Activated gamma-delta T cell (primary cell): Measurements from ENCODE around the gene CELF4.

ENCODE experiments used
- DNase-seq: peaks from one replicate; lab custom pipeline; 2025; lab: John Stamatoyannopoulos, UW

The CELF4 gene

GRCh38 chr18:37524139-37524497 is 41.5 kb downstream of the CELF4 start:
- DNase-seq = no peak

GRCh38 chr18:37521510-37522465 is 43.8 kb downstream of the CELF4 start:
- no peak for DNase-seq

DNA sequence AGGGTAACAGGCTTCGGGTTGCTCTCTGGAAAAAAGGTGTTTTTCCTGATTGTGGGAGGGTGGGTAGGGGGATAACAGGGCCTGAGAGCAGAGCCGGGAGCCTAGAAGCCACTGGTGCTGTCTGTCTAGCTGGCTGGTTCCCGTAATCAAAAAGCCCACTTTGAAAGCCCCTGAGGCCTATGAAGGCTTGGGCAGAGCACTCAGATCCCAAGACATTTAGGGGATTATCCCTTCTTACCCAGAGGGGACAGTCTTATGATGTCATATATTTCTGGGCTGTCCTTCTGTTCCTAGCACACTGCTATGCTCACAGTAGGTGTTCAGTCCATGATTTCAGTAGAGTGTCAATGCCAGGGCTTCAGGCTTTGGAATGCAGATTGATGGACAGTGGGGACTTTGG is 45.1 kb downstream of the CELF4 start:
- no peak for DNase-seq

- no peak for DNase-seq
Measured at GRCh38 chr18:37519510-37520135, 46.0 kb downstream of the CELF4 start.

- no peak for DNase-seq
Measured at GRCh38 chr18:37516361-37516853, 49.2 kb downstream of the CELF4 start.

- DNase-seq = no peak
Measured at GRCh38 chr18:37514953-37515352, 50.6 kb downstream of the CELF4 start.

DNA sequence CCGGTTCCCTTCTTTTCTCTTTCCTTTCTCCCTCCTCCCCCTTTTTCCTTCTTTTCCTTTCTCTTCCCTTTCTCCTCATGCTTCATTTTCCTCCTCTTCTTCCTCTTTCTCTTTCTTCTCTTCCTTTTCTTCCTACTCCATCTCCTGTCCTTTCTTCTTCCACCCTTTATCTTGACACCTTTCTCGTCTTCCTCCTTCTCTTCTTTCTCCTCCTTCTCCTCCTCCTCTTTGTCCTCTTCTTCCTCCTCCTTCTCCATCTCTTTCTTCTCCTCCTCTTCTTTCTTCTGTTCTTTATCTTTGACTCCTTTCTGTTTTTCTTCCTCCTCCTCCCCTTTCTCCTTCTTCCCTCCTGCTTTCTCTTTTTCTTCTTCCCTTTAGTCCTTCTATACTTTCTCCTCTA is 53.2 kb downstream of the CELF4 start:
- DNase-seq = no peak

GRCh38 chr18:37511721-37512298 is 53.8 kb downstream of the CELF4 start:
- DNase-seq = no peak

DNA sequence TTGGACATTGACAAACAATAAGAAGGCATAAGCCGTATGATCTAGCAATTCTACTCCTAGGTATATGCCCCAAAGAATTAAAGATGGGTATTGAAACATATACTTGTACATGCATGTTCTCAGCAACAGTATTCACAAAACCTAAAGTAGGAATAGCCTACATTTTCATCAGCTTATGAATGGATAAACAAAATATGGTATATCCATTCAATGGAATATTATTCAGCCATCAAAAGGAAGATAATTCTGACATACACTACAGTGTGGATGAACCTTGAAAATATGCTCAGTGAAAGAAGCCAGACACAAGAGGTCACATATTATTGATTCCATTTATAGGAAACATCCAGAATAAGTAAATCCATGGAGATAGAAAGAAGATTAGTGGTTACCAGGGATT is 56.0 kb downstream of the CELF4 start:
- DNase-seq = no peak

DNA sequence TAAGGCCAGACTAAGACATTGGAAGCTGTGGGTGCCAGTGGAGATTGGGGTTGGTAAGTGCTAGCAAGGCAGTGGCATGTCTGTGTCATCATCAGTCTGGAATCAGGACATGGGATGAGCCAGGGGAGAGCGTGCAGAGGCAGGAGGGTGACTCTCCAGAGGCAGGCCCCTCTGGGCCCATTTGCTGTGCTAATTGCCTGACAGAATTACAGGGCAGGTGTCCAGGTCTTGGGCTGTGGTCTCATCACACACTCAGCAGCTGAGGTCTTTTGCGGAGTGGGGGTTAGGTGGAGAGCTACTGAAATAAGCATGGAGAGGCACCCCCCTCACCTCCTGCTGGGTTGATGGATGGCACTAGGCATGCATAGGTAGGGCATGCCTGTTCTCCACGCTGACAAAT is 57.4 kb downstream of the CELF4 start:
- DNase-seq = no peak

DNA sequence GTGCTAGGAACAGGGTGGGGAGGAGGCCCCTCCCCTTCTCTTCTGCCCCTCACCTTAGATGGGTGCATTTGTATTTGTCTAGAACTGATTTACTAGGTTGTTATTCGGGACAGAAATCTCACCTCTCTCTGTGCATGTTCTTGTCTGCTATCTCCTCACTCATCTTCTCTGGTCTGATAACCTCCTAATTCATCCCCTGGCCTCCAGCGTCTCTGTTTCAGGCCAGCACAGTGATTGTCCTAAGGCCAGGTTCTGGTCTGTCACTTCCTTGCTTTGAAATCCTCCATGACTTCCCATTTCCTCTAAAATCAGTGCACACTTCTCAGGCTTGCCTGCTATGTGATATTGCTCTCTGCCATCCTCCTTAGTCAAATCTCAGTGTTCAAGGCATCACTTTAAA is 58.4 kb downstream of the CELF4 start:
- DNase-seq = no peak

DNA sequence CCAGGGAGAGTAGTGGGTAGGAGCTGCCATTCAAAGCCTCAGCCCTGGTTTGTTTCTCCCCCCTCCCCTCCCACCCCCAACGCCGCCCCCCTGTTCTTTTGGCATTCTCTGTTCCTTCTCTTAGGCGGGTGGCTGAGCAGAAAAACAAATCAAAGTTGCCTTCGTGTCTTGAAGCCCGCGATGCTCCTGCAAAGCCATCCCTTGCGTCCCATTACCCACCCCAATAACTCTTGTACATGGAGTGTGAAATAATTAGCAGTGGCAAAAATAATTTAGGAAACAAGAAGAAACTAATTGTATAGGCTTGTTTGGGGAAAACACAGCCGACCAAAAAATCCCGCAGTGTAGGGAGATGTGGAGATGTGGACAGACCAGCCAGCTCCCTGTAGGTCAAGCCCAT is 59.6 kb downstream of the CELF4 start:
- DNase-seq = no peak

DNA sequence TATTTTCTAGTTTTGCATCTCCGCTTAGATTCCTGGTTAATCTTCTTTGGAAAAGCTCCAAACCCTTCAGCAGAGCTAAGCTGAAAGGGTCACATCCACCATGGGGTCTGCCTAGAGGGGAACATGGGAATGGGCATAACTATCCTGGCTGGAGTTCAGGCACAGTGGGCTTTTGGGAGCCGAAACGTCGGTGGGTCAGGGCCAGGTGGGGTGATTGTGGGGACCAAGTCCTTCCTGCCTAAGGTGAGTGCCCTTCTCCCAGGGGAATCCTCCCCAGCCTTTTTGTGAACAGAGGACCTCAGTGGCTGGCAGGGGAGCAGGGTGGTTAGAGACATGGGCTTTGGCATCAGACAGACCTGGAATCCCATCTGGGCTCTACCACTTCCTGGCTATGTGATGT is 60.3 kb downstream of the CELF4 start:
- no peak for DNase-seq

DNA sequence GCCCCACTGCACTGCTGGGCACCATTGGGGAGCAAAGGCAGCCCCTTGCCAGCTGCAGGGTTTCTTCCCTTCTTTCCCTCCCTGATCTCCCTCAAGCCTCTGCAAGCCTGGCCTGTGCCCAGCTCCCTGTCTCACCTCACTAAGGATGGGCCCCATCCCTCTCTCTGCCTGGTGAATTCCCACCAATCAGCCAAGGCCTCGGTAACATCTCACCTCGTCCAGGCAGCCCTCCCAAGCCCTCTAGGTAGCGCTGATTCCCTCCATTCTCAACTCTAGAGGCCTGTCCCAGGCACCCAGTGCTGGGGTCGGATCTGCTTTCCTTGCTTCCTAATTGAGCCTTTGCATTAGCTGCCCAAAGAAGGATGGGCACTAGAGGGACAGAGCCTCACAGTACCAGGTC is 63.0 kb downstream of the CELF4 start:
- no peak for DNase-seq

DNA sequence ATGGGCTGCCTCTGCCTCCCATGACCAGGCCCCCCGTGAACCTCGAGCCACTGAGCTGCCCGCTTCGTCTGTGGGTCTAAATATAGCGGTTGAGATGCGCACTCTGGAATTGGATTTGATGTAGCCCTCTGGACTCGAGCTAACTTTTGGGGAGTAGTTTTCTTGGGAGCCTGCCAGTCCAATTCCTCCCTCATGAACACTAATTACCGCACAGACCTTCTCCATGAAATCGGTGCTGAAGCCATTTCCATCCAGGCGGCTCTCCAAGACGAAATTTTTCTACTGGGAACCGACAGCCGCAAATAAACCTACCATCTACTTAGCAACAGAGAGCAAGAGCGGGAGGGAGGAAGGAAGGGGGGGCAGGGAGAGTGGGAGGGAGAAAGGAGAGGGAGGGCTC is 63.6 kb downstream of the CELF4 start:
- no peak for DNase-seq

DNA sequence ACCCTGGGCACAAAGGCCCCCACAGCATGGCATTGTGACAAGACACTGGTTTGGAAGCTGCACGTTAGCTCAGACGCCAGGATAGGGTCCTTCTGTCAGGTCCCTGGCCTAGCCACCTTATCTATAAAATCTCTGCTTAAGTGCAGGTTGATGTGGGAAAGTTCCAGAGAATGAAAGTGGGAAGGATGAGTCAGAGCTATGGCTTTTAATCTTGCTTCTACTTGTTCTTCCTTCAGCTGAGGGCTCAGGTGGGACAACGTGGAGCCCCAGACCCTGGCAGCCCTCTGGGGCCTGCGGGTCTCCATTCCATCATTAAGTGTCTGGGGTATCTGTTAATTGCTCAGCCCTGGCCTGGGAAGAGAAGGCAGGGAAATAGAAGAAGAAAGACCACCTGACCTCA is 64.5 kb downstream of the CELF4 start:
- DNase-seq = no peak

DNA sequence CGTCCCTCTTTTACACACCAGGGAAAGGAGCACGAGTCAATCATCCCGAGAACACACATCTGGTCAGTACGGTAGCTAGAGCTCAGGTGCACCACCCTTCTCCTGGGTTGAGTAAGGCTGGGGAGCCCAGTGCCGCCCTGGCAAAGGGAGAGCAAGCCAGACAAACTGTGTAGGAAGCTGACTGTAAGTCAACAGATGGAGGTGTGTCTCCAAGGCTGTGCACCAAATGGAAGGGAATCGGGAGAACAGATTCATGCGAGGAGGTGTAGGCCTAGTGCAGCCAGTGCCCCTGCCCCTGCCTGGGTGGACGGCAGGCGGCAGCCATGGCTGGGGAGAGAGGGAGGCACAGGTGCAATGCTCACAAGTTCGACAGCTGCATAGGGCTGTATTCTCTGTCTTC is 65.7 kb downstream of the CELF4 start:
- DNase-seq = no peak

DNA sequence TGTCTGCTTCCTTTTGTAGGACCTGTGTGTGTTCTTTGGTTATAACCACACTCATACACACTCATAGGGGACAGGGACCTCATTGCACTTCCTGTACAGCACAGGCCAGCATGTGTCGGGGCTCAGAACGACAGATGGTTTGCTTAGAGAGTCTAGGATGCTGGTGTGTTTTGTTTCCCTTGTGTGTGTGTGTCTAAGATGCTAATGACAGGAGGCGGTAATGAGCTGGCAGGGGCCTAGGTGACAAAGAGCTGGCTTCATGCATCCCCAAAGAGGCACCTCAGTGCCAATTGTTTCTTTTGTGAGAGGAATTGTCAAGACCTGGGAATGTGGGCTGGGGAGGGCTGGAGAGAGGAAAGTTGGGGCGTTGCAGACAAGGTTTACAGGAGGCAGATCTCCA is 66.6 kb downstream of the CELF4 start:
- no peak for DNase-seq

- DNase-seq = no peak
Measured at GRCh38 chr18:37497853-37498518, 67.6 kb downstream of the CELF4 start.

- DNase-seq = no peak
Measured at GRCh38 chr18:37496568-37496967, 69.0 kb downstream of the CELF4 start.

DNA sequence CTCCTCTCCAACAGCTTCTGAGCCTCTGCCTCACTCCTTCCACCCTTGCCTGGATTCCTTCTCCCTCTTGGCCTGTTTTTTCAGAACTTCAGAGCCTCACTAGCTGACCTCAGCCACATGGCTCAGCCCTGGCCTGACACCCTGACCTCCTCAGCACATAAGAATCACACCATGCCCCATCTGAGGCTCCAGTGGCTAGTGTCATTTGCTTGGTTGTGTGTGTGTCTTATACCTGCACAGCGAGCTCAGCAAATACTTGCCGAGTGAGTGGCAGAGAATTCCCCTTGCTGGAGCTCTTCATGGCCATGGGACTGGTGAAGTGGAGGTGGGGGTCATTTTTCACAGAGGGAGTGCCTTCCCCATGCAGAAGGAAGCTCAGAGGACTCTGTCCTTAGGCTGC is 70.2 kb downstream of the CELF4 start:
- DNase-seq = no peak

- DNase-seq = no peak
Measured at GRCh38 chr18:37494406-37494805, 71.2 kb downstream of the CELF4 start.
